Loucy (cell line): ENCODE results near the gene ERFL.

Source experiments
- H2AFZ ChIP-seq: fragments of 200-600 bp; sonication (generic); 2 replicates; pipeline ENCODE4 v1.6.0; 2016; ENCODE audit warnings: antibody characterized with exemption, mild to moderate bottlenecking, low read length, moderate library complexity
- H3F3A ChIP-seq: fragments of 200-600 bp; 2 replicates; pipeline ENCODE4 v1.6.0; 2016; ENCODE audit warnings: antibody characterized with exemption, low read depth, mild to moderate bottlenecking
- H3K27me3 ChIP-seq: fragments of 200-600 bp; sonication (generic); 2 replicates; pipeline ENCODE4 v1.6.1; 2014; ENCODE audit warnings: low read length, mild to moderate bottlenecking; ENCODE audit not compliant: insufficient read depth, poor library complexity, severe bottlenecking
- H3K36me3 ChIP-seq: fragments of 200-600 bp; sonication (generic); 2 replicates; pipeline ENCODE4 v1.6.1; 2016; ENCODE audit warnings: low read length; ENCODE audit not compliant: insufficient read depth
- H3K4me1 ChIP-seq: fragments of 200-600 bp; sonication (generic); 2 replicates; pipeline ENCODE4 v1.5.1; 2014; ENCODE audit warnings: low read length, mild to moderate bottlenecking; ENCODE audit not compliant: insufficient read depth, poor library complexity, severe bottlenecking
- H3K4me2 ChIP-seq: fragments of 200-600 bp; sonication (generic); 2 replicates; pipeline ENCODE4 v1.6.0; 2014; ENCODE audit warnings: antibody characterized with exemption, low read length, low read depth, mild to moderate bottlenecking; ENCODE audit not compliant: poor library complexity, severe bottlenecking
- H3K4me3 ChIP-seq: fragments of 200-600 bp; sonication (generic); 2 replicates; pipeline ENCODE4 v1.5.1; 2014; ENCODE audit warnings: low read length, mild to moderate bottlenecking, mixed read lengths; ENCODE audit not compliant: poor library complexity, severe bottlenecking
- H3K79me2 ChIP-seq: fragments of 200-600 bp; sonication (generic); 2 replicates; pipeline ENCODE4 v1.6.1; 2014; ENCODE audit warnings: low read length; ENCODE audit not compliant: insufficient read depth
- H3K9ac ChIP-seq: fragments of 200-600 bp; sonication (generic); 2 replicates; pipeline ENCODE4 v1.6.0; 2014; ENCODE audit warnings: mild to moderate bottlenecking, low read depth, low read length, moderate library complexity; ENCODE audit not compliant: poor library complexity, severe bottlenecking
- H3K9me2 ChIP-seq: fragments of 200-600 bp; sonication (generic); replicated peaks from 2 replicates; pipeline ENCODE4 v1.6.1; 2016; ENCODE audit warnings: low read depth, low read length, mixed read lengths
- H3K9me3 ChIP-seq: fragments of 200-600 bp; sonication (generic); 2 replicates; pipeline ENCODE4 v1.6.1; 2014; ENCODE audit warnings: mild to moderate bottlenecking, antibody characterized with exemption, low read length, low read depth; ENCODE audit not compliant: insufficient read depth
- H4K20me1 ChIP-seq: fragments of 200-600 bp; sonication (generic); 2 replicates; pipeline ENCODE4 v1.6.0; 2014; ENCODE audit warnings: antibody characterized with exemption, low read length, mild to moderate bottlenecking; ENCODE audit not compliant: insufficient read depth, poor library complexity, severe bottlenecking
- EZH2phosphoT487 ChIP-seq: fragments of 200-600 bp; IDR thresholded peaks from 2 replicates; pipeline ENCODE4 v1.6.1; 2018; ENCODE audit warnings: antibody characterized with exemption, mild to moderate bottlenecking, moderate library complexity, borderline replicate concordance
- TF ChIP-seq, protein P1 (sequence below): fragments of 200-600 bp; sonication (generic); conservative IDR thresholded peaks from 2 replicates; pipeline ENCODE4 v1.5.1; 2014; ENCODE audit warnings: mild to moderate bottlenecking, antibody characterized with exemption, low read length

The ERFL gene

DNA sequence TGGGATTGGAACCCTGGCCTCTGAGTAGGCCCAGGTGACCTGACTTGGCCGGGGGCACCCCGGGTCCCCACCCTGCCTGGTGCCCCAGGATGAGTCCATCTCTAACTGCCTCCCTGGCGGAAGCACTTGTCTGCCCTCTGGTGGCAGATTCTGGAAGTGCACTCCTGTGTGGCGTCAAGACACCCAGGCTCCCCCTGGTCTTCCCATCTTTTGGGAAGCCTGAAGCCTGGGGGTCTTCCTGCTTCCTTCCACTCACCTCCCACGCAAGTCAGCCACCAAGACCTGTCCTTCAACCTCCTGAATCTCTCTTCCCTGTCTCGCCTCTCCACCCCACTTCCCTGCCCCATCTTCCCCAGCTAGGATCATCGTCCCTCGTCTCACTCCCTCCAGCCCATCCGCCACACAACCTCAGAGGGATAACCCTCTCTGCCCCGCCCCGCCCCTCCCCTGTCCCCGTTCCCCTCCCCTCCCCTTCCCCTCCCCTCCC lies 23.5 kb upstream of the ERFL start:
- H3K79me2 ChIP-seq: no peaks in the 10 kb centered on the region
- H3K9me2 ChIP-seq: no peaks in the 10 kb centered on the region
- no peak overlapping the region; the same call in 1 of the 2 replicates for H2AFZ ChIP-seq
- H3K36me3 ChIP-seq: no peaks in the 10 kb centered on the region
- no peak for TF ChIP-seq EZH2phosphoT487
- TF ChIP-seq, protein P1, sequence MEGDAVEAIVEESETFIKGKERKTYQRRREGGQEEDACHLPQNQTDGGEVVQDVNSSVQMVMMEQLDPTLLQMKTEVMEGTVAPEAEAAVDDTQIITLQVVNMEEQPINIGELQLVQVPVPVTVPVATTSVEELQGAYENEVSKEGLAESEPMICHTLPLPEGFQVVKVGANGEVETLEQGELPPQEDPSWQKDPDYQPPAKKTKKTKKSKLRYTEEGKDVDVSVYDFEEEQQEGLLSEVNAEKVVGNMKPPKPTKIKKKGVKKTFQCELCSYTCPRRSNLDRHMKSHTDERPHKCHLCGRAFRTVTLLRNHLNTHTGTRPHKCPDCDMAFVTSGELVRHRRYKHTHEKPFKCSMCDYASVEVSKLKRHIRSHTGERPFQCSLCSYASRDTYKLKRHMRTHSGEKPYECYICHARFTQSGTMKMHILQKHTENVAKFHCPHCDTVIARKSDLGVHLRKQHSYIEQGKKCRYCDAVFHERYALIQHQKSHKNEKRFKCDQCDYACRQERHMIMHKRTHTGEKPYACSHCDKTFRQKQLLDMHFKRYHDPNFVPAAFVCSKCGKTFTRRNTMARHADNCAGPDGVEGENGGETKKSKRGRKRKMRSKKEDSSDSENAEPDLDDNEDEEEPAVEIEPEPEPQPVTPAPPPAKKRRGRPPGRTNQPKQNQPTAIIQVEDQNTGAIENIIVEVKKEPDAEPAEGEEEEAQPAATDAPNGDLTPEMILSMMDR: peak; percentile 95
- no peaks in the 10 kb centered on the region for H3K4me1 ChIP-seq
- H3K4me3 ChIP-seq: no peak overlapping the region
- no peaks in the 10 kb centered on the region for H3F3A ChIP-seq
- H4K20me1 ChIP-seq: no peaks in the 10 kb centered on the region
- no peaks in the 10 kb centered on the region for H3K9me3 ChIP-seq
- H3K27me3 ChIP-seq: no peaks in the 10 kb centered on the region
- no peak overlapping the region for H3K4me2 ChIP-seq
- H3K9ac ChIP-seq: no peak overlapping the region

DNA sequence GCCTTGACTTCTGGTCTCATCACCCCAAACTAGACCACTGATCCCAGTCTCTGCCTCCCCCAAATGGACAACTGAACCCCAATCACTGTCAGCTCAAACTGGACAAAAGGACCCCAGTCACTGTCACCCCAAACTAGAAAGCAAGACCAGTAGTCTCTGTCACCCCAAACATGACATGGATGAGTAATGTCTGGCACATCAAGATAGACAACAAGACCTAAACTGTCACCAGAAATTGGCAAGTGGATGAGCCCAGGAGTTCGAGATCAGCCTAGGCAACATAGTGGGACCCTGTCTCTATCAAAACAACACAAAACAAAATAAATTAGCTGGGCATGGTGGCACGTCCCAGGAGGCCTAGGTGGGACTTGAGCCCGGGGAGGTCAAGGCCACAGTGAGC lies 18.8 kb upstream of the ERFL start:
- no peak overlapping the region for H3K4me2 ChIP-seq
- no peaks in the 10 kb centered on the region for H3K9me2 ChIP-seq

DNA sequence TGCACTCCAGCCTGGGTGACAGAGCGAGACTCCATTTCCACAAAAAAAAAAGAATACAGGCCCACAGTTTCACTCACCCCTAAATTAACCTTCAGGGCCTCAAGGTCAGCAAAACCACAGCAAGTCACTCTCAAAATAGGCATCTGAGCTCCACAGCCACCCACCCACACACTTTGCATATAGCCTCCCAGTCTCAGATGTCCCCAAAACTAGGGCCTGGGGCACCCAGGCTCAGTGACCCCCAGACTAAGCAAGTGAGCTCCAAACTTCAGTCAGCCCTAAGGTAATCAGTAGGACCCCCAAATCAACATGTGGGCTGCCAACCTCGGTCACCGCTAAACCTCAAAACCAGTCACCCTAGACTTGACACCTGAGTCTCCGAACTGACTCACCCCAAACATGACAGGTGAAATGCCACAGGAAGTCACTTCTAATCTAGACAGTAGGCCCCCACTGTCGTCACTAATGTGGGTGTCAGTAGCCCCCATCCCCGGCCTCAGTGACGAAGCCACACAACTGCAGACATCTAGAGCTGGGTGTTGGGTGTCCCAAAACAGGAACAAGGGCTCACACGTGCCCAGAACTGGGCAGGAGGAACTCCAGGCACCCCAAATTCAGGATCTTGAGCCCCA lies 17.0 kb upstream of the ERFL start:
- H2AFZ ChIP-seq: no peak overlapping the region
- H3K27me3 ChIP-seq: no peaks in the 10 kb centered on the region
- no peak overlapping the region for H3K9ac ChIP-seq
- no peaks in the 10 kb centered on the region for H3K9me2 ChIP-seq
- no peak overlapping the region for H3K4me3 ChIP-seq
- no peaks in the 10 kb centered on the region for H3K9me3 ChIP-seq
- no peaks in the 10 kb centered on the region for H3K4me1 ChIP-seq
- no peaks in the 10 kb centered on the region for H4K20me1 ChIP-seq
- H3F3A ChIP-seq: no peaks in the 10 kb centered on the region
- no peak overlapping the region for H3K4me2 ChIP-seq
- H3K79me2 ChIP-seq: no peaks in the 10 kb centered on the region
- H3K36me3 ChIP-seq: no peaks in the 10 kb centered on the region
- TF ChIP-seq, protein P1: no peak
- no peak for TF ChIP-seq EZH2phosphoT487

More for the DNA sequence above, 18.8 kb upstream of the ERFL start:
- Histone ChIP-seq H3K27me3 (no peaks in the 10 kb centered on the region), H3K36me3 (no peaks in the 10 kb centered on the region), H3K79me2 (no peaks in the 10 kb centered on the region), H4K20me1 (no peaks in the 10 kb centered on the region), H3F3A (no peaks in the 10 kb centered on the region), H2AFZ (no peak overlapping the region), H3K9ac (no peak overlapping the region), H3K4me3 (no peak overlapping the region), H3K9me3 (no peaks in the 10 kb centered on the region), H3K4me1 (no peaks in the 10 kb centered on the region)
- TF ChIP-seq, protein P1: no peak
- no peak for TF ChIP-seq EZH2phosphoT487
